Upper lobe of left lung (tissue), 4 donors: ENCODE results near the gene SPPL3.

Source experiments
- CTCF ChIP-seq, 6 experiments: fragments of 450-650 bp in 4 of 6; fragments of 200-600 bp in 2 of 6; sonication (generic) in 2 of 6; IDR thresholded peaks; one replicate each; pipeline ENCODE4 v1.5.1; 2016 to 2019; ENCODE audit warnings: antibody characterized with exemption in 6 of 6
- POLR2A ChIP-seq, 4 donors: fragments of 450-650 bp; IDR thresholded peaks; one replicate each; pipeline ENCODE4 v1.5.1; 2016 to 2017; ENCODE audit warnings: antibody characterized with exemption in 4 of 4, mild to moderate bottlenecking in 2 of 4
- POLR2AphosphoS5 ChIP-seq, 2 donors: sonication (generic); formaldehyde crosslinking; IDR thresholded peaks; one replicate each; pipeline ENCODE4 v1.5.1; 2017; ENCODE audit warnings: antibody characterized with exemption in 2 of 2

GRCh38 chr12:120767071-120768024, 136.8 kb downstream of the SPPL3 start:
- no peak for TF ChIP-seq CTCF (IDR thresholded peaks at IDR 0.05)
- no peak for TF ChIP-seq POLR2AphosphoS5 (IDR thresholded peaks at IDR 0.05)
- no peak for TF ChIP-seq POLR2A (IDR thresholded peaks at IDR 0.05)
